GM20431 (cell line): ENCODE data around the gene CEP112.

Experiments used
- in situ Hi-C: fragments of 300-500 bp; cut with MseI, MboI; formaldehyde crosslinking; loops from one replicate; pipeline ENCODE4 v1.15.0; 2020; ENCODE audit warnings: low sequenced_read_pairs; ENCODE audit not compliant: unreplicated experiment

Gene CEP112

DNA sequence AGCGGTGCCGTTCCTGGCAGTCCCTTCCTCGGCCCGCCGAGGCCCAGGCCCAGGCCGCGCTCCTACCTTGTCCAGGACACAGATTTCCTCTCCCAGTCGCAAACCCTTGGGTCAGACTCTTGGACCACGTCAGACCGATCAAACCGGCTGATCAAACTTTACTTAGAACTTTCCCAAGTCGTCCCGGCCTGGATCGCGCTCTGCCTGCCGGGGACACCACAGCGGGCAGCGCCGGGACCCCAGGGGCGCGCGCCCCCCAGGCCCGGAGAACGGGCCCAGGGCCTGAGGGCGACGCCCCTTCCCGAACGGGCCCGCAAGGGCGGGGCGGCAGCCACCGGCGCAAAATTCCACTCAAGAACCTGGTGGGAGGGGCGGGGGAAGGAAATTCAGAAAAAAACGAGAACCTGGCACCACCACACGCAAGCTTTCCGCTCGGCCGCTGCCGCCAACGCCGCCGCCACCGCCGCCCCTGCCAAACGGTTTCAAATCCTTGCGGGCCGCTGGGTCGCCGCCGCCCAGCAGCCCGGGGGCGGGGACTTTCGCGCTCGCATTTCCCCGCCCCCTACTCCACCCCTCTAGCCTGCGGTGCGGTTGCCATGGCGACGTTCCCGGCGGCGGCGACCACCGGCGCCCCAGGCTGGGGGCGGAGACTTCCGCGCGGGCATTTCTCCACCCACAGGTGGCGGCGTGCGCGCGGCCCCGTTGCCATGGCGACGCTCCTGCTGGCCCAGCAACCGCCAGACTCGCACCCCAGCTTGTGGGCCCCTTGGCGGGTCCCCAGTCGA, at the start of gene CEP112:
TSS of gene CEP112 (minus strand) at position 541 of the 785 bp plus-strand sequence.
- in situ Hi-C loops, result no loop called here

DNA sequence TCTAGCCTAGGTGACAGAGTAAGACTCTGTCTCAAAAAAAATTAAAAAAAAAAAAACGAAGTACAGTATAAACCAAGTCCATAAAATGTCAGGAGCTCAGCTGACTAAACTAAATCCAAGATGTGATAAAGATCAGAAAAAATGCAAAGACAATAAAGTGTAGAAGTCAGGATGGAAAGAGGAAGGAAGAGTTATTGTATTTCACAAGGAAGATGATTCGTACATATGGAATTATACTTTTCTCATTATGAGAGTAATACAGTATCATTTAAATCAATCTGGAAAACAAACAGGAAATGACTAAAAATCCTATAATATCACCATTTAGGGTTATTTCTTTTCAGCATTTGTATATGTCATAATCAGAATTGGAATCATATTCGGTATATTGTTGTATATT, 48.7 kb upstream of the CEP112 start:
- in situ Hi-C loops, result no loop called here

DNA sequence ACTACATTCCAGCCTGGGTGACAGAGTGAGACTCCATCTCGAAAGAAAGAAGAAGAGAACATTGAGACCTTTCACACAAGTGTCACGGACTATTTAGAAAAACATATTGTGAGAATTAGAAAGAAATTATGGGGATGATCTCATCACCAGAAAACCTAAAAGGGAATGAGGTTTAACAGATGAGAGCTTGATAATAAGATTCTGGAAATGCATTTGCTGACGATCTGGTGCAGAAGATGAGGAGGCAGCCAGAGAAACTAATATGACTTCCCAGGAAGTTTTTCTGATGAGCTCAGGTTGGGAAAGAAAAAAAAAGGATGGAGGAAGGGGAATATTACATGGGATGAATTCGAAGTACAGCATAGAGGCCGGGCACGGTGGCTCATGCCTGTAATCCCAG, 48.1 kb upstream of the CEP112 start:
- in situ Hi-C loops, result no loop called here

DNA sequence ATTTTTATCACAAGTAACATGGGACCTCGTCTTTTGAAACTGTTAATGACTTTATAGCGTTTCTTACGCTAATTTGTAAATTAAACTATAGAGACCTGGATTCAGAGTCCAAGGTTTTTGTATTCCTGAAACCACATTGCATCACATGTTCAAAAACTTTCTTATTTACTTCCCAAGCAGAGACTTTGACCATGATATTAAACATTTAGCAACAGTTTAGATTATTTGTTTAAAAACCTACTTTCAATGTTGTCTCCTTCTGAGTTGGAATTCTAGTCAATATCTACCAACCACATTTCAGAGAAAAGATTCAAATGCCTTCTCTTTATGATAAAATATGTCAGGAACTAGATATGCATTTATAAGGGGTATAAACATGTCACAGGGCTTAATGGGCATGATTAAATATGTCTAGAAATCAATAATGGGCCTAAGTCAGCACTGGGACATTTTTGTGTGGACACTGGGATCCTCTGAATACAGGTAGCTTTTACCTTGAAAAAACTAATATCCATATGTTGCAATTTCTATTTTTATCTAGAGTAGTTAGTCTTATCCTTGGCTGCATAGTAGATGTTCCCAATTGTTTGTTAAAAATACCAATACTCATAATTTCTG, 43.6 kb upstream of the CEP112 start:
- in situ Hi-C loops, result no loop called here

DNA sequence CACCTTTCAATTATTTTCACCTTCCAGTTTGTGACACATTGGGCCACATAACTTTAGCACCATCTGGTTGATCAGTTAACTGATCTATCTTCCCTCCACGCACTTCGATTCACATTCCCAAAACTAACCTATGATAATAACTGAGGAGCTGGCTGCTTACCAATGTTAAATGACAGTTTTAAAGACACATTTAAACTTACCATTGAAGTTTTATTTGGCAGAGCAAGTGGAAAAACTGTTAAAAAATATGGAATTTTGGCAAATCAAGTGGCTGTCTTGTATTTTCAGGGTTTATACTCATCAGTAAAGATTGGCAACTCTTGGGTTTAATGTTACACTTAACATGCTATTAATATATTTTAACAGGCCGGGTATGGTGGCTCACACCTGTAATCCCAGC, 42.7 kb upstream of the CEP112 start:
- in situ Hi-C loops, result no loop called here

DNA sequence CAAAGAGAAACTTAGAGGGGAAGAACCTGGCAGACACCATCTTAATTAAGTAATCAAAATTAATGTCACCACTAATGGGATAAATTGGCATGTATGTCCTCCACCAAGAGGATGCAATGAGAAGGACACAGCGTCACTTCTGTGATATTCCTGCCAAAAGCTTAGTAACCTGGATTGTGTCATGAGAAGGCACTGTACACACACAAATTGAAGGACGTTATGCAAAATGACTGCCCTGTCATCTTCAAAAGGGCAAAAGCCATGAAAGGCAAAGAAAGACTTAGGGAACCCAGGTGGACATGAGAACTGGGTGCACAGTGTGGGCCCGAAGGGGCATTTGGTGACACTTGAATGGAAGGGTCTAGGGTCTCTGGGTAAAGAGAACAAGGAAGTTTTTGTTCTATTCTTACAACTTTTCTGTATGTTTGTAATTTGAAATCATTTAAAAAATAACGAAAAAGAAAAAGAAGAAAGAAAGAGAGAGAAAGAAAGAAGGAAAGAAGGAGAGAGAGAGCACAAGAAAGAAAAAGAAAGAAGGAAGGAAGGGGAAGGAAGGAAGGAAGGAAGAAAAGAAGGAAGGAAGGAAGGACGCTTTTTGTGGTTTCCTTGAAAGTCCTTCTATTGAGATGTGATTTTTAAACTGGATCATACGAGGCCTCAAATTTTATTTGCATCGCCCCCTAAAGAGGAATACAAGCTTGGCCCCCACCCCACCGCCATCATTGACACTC, 41.3 kb upstream of the CEP112 start:
- in situ Hi-C loops, result no loop called here

DNA sequence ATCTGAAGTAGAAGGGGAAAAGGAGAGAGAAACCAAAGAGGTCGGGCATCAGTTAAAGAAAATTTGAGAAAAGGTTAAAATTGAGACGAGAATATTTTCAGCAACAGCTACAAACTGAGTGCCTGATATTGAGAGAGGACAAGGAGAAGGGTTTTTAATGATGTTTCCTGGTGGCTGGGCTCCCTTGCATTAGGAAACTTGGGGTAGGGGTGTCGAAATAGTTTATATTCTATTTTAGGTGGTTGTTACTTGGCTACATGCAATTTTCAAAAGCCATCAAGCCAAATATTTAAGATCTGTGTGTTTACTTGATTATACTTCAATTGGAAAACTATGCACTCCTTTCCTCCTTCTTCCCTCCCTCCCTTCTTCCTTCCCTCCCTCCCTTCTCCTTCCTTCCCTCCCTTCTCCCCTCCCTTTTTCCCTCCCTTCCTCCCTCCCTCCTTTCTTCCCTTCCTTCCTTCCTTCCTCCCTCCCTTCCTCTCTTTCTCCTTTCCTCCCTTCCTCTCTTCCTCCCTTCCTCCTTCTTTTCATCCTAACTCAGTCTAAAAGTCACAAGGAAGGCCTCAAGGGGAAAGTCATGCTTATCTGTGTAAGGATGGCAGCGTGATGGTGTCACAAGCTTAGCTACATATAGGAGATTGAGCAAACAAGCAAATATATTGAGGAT, 39.1 kb upstream of the CEP112 start:
- in situ Hi-C loops, result no loop called here

DNA sequence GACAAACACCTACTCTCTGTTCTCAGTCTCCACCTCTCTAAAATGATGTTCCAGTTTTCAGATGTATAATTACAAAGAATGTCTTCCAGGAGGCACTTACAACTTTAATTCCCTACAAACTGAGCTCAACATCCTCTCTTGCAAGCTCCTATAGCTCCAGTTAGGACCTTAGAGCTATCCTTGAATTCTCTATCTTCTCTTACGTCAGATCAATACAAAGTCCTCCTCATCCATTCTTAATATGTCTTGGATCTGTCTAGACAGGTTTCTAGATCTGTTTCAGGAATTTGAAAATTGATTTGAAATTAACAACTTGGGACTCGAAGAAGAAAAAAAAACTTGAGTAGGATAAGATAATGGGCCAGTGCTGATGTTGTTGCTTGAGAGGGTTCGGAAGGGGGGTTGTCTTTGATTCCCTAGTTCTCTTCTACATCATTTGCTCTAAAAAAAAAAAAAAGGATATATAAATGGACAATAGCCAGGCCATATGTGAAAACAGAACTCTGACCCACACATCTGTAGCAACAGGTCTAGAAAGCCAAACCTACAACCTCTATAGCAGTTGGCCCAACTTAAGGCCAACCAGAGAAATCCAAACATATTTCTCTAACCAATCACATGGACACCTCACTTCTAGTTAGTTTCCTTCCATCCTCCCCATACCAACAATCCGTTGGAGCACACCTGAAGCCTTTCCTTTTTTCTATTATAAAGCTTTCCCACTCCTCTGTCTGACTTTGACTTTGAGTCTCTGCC, 38.0 kb upstream of the CEP112 start:
- in situ Hi-C loops, result no loop called here

DNA sequence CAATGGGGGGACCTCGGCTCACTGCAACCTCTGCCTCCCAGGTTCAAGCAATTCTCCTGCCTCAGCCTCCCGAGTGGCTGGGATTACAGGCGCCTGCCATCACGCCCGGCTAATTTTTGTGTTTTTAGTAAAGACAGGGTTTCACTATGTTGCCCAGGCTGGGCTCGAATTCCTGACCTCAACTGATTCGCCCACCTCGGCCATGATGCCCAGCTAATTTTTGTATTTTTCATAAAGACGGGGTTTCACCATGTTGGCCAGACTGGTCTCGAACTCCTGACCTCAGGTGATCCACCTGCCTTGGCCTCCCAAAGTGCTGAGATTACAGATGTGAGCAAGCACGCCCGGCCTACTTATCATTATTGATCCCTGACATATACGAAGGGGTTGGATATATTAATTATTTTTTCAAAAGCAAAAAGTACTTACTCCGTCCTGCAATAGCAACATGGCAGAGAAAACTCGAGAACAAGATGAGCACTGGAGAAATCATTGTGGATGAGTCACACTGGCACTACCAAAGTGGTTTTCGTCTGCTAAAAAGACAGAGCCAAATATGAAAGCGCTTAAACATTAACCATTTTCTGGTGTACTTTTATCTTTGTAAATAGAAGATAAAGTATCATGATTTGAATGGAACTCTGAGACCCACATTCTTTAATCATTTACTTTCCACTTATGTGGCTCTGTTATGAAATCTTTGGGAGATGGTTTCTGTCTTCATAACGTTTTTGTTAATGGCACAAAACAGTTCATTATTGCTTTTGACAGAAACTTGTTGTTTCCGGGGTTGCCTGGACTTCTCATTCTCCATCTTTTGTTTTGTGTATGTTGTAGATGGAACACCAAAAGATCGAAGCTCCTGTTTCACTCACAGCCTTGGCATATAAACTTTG, 37.2 kb upstream of the CEP112 start, which contains the start of gene APOH:
TSS of gene APOH (minus strand) at position 529 of the 896 bp plus-strand sequence. CDS start at position 493, 36 bp downstream.
- in situ Hi-C loops, result no loop called here

DNA sequence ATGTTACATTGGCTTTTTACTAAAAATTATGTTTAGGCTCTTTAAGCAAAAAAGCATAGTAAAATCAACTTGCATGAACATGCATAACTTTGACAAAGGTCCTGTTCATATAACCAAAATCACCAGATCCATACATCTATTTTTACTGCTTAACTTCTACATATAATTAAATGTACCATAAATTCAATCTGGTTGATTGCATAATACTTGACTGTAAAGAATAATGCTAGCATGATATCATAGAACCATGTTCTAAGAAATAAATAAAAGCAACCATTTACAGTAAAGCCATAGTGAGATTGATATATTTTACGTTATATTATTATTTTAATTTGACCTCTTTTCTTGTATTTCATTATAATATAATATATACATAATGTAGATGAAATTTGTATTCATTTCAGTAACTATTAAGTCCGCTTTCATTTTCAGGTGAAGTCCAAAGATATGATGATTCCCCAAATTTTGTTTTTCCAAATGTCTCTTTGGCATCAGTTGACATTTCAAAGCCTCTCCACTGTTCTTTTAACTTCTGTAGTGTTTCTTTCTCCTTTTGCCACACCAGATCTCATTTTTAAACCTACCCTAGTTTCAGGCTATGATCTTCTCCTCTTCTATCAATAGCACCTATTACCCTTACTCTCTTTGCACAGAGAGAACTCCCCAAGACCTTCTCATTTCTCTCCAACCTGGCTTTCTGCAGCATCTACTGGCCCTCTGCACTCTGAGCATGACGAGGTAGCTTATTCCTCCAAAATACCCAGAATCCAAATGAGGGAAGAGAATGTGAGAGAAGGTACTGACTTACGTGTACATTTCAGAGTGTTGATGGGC, 35.5 kb upstream of the CEP112 start:
- in situ Hi-C loops, result no loop called here

DNA sequence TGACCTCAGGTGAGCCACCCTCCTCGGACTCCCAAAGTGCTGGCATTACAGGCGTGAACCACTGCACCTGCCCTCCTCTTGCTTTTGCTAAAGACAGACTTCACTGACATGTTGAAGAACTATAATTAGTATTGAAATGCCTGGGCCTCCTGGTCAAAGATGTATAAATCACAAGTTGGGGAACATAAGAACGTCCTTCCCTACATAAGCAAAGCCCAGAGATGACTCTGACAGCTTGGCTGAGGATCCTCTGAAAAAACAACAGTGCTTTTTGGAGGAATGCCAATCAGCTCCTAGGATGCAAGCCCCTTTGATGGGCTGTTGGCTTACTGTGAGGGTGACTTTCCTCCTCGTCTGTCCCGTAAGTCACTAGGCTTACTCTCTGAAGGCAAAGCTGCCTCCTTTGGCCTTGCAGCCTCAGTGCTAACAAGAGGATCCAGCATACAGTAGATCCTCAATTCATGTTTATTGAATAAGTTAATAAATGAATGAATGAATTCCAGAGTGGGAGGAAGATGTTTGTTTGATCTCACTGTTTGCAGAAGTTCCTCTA, 30.9 kb upstream of the CEP112 start:
- in situ Hi-C loops, result no loop called here

DNA sequence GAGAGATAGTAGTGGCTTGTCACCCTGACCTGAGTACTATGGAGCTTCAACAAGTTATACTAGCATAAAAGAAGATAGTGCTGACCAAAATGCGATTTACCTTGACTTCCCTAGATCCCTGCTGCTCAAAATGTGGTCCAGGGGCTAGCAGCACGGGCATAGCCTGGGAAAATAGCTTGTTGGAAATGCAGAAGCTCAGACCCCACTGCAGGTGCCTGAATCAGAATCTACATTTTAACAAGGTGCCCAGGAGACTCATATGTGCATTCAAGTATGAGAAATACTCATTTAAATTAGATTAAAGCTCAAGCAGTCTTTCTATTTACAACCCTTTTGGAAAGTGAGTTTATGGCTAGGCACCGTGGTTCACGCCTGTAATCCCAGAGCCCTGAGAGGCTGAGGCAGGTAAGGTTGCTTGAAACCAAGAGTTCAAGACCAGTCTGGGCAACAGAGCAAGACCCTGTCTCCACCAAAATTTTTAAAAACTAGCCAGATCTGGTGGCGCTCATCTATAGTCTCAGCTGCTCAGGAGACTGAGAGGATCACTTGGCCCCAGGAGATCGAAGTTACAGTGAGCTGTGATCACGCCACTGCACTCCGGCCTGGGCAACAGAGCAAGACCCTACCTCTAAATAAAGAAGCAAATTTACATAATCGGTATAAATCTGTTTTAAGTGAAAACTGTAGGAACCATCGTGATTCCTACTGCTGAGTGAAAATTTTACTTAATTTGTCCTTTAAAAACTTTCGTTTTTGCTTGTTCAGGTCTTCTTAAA, 30.0 kb upstream of the CEP112 start:
- in situ Hi-C loops, result no loop called here

DNA sequence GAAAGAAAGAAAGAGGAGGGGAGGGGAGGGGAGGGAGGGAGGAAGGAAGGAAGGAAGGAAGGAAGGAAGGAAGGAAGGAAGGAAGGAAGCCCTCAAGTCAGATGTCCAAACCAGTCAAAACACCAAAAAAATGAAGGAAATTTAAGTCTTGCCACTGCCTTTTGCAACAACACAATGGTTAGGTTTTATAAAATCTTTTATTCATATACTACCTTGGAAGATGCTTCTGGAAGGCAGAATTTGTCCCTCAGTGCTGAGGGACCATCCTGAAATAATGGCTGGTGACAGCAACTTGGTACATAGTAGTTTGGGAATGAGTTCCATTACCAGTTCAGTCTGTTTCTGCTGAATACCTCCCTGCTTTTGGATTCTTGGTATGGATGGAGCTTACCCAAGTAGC, 29.4 kb upstream of the CEP112 start:
- in situ Hi-C loops, result no loop called here

DNA sequence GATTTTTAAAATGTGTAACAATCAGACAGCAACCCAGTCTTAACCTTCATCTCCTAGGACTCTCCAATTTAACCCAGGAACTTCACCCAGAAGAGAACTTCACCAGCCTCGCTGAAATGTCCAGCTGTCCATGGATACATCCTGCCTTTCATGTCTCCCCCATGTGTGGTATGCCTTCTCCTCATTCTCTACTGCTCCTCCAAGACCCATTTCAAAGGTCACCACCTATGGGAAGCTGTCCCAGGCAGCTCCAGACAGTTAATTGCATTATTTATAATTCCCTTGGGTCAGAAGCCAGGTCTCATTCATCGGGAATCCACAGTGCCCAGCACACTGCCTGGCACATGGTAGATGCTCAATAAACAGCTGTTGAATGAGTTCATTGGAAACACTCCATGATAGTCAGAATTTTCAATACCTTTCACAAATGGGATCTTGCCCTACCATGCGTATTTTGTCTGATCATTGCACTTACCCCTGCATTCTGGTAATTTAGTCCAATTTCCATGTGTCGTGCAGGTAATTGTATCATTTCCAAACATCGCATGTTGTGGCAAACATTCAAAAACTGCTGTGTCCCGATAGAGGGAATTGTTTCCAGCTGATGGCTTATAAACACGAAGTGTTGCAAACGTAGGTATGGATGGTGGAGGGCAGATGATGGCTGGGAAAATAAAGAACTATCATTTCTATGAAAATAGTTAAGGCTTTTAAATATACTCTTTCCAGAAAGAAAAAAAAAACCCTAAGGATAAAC, 28.3 kb upstream of the CEP112 start:
- in situ Hi-C loops, result no loop called here

DNA sequence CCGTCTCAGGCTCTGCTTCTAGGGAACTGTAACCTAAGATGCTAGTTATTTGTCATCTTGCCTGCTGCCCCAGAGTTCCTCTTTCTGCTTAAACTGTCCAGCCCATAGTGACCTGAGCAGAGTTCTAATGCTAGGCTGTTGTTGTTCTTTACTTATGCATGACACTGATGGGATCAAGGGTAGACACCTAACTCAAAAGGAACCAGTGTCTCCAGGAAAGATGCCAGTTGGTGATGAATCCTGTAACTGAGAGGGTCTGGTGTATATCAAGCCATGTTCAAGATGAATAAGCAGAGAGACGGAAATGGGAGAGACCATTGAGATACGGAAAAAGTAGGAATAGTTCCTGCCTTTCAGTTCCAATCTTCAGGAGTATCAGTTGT, 23.6 kb upstream of the CEP112 start:
- in situ Hi-C loops, result no loop called here

DNA sequence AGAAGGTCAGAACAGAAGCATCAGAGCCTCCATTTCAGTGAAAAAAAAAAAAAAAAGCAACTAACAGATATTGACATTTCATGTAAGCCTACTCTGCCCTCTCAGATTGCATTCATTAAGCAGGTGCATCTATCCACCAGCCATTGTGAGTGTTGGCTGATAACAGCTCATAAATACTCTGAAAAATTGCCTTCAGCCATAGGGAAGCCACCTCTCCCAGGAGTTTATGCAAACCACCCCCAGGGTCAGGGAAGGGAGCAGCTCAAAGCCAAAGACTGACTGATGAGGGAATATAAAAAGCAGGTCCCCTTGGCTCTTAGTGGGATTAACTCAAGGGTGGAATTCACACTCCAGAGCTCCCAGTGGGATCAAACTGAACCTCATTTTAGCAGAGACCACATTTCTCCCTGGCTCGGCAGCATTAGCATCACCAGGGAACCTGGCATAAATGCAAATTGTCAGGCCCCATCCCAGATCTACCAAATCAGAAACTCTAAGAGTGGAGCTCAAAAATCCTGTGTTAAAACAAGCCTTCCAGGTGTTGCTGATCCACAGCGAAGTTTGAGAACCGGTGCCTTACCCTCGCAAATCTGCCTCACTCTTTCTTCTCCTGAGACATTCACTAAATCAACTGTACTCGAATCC, 23.1 kb upstream of the CEP112 start:
- in situ Hi-C loops, result no loop called here
